H9 (cell line): Measurements from ENCODE around the gene HAGHL. TPM values are rescaled to one million over a fixed set of nuclear protein-coding genes. Genes with fewer than 3 reads are reported as not detected.

ENCODE experiments used
- DNase-seq: peaks from one replicate; pipeline ENCODE4 v3.0.0-alpha.2; 2017
- H2AFZ ChIP-seq: one replicate; pipeline ENCODE4 v1.6.1; 2013; ENCODE audit warnings: mild to moderate bottlenecking, low read length, control low read depth, moderate library complexity
- H2AK5ac ChIP-seq: 2 replicates; pipeline ENCODE4 v1.6.1; 2013; ENCODE audit warnings: low read length, control low read depth, mixed read lengths; ENCODE audit not compliant: insufficient read length
- H2BK120ac ChIP-seq: one replicate; pipeline ENCODE4 v1.6.1; 2013; ENCODE audit warnings: low read depth, mild to moderate bottlenecking, low read length, control low read depth, inconsistent platforms; ENCODE audit not compliant: poor library complexity, severe bottlenecking
- H2BK12ac ChIP-seq: 2 replicates; pipeline ENCODE4 v1.6.1; 2013; ENCODE audit warnings: low read length, control low read depth, mixed read lengths, low read depth; ENCODE audit not compliant: insufficient read length
- H2BK15ac ChIP-seq: 2 replicates; pipeline ENCODE4 v1.6.1; 2013; ENCODE audit warnings: low read depth, low read length, control low read depth
- H2BK20ac ChIP-seq: one replicate; pipeline ENCODE4 v1.6.1; 2013; ENCODE audit warnings: low read depth, mild to moderate bottlenecking, low read length, control low read depth, inconsistent platforms; ENCODE audit not compliant: poor library complexity, severe bottlenecking
- H2BK5ac ChIP-seq: 2 replicates; pipeline ENCODE4 v1.6.1; 2013; ENCODE audit warnings: low read length, control low read depth, mixed read lengths; ENCODE audit not compliant: insufficient read length
- H3K14ac ChIP-seq: 2 replicates; pipeline ENCODE4 v1.6.1; 2013; ENCODE audit warnings: low read length, control low read depth; ENCODE audit not compliant: insufficient read depth
- H3K18ac ChIP-seq: 2 replicates; pipeline ENCODE4 v1.6.1; 2013; ENCODE audit warnings: low read depth, mild to moderate bottlenecking, mixed read lengths, low read length, control low read depth; ENCODE audit not compliant: insufficient read length
- H3K23ac ChIP-seq: 2 replicates; pipeline ENCODE4 v1.6.1; 2013; ENCODE audit warnings: low read length, control low read depth, mixed read lengths, low read depth; ENCODE audit not compliant: insufficient read length
- H3K23me2 ChIP-seq: 2 replicates; pipeline ENCODE4 v1.6.1; 2013; ENCODE audit warnings: low read depth, mild to moderate bottlenecking, mixed read lengths, low read length, control low read depth; ENCODE audit not compliant: insufficient read length, poor library complexity, severe bottlenecking
- H3K27ac ChIP-seq: 2 replicates; pipeline ENCODE4 v1.5.1; 2013; ENCODE audit warnings: low read length, control low read depth, mixed read lengths, low read depth; ENCODE audit not compliant: insufficient read length
- H3K27me3 ChIP-seq: 2 replicates; pipeline ENCODE4 v1.6.1; 2013; ENCODE audit warnings: low read length, control low read depth, inconsistent platforms; ENCODE audit not compliant: insufficient read depth
- H3K4ac ChIP-seq: 2 replicates; pipeline ENCODE4 v1.6.1; 2013; ENCODE audit warnings: low read depth, mild to moderate bottlenecking, control low read depth, inconsistent platforms, low read length, moderate library complexity
- H3K4me1 ChIP-seq: 2 replicates; pipeline ENCODE4 v1.6.1; 2013; ENCODE audit warnings: low read length, control low read depth, inconsistent platforms; ENCODE audit not compliant: insufficient read depth
- H3K4me2 ChIP-seq: 2 replicates; pipeline ENCODE4 v1.6.1; 2013; ENCODE audit warnings: low read length, control low read depth, mixed read lengths; ENCODE audit not compliant: insufficient read length, insufficient read depth
- H3K56ac ChIP-seq: 2 replicates; pipeline ENCODE4 v1.6.1; 2013; ENCODE audit warnings: low read depth, mild to moderate bottlenecking, mixed read lengths, low read length, control low read depth; ENCODE audit not compliant: insufficient read length
- H3K79me1 ChIP-seq: 2 replicates; pipeline ENCODE4 v1.6.1; 2013; ENCODE audit warnings: low read depth, mild to moderate bottlenecking, moderate library complexity, low read length, control low read depth, inconsistent platforms; ENCODE audit not compliant: insufficient read depth, poor library complexity, severe bottlenecking
- H3K79me2 ChIP-seq: 2 replicates; pipeline ENCODE4 v1.6.1; 2013; ENCODE audit warnings: low read length, control low read depth, inconsistent platforms; ENCODE audit not compliant: insufficient read depth
- H3K9ac ChIP-seq: 2 replicates; pipeline ENCODE4 v1.6.1; 2013; ENCODE audit warnings: low read length, control low read depth, mixed read lengths; ENCODE audit not compliant: insufficient read length; ENCODE audit errors: extremely low read depth
- H3K9me3 ChIP-seq: one replicate; pipeline ENCODE4 v1.6.1; 2013; ENCODE audit warnings: low read depth, low read length, inconsistent platforms; ENCODE audit not compliant: control insufficient read depth
- H3T11ph ChIP-seq: one replicate; pipeline ENCODE4 v1.6.1; 2013; ENCODE audit warnings: mild to moderate bottlenecking, low read length, control low read depth, inconsistent platforms
- H4K20me1 ChIP-seq: one replicate; pipeline ENCODE4 v1.6.1; 2013; ENCODE audit not compliant: control insufficient read depth, insufficient read length, insufficient read depth
- H4K5ac ChIP-seq: 2 replicates; pipeline ENCODE4 v1.6.1; 2013; ENCODE audit warnings: low read depth, mild to moderate bottlenecking, mixed read lengths, low read length, control low read depth; ENCODE audit not compliant: insufficient read length
- H4K8ac ChIP-seq: replicated peaks from 2 replicates; pipeline ENCODE4 v1.6.1; 2013; ENCODE audit warnings: low read length, control low read depth, mixed read lengths, low read depth; ENCODE audit not compliant: insufficient read length
- H4K91ac ChIP-seq: 2 replicates; pipeline ENCODE4 v1.6.1; 2013; ENCODE audit warnings: low read depth, mild to moderate bottlenecking, moderate library complexity, mixed read lengths, low read length, control low read depth; ENCODE audit not compliant: insufficient read length
- H3K27ac Mint-ChIP-seq, 3 experiments: 2 replicates in 2 of 3; 3 replicates in 1 of 3; pipeline ENCODE4 v1.8.0; 2020 to 2021; ENCODE audit warnings: mixed read lengths in 3 of 3, mild to moderate bottlenecking in 1 of 3, moderate library complexity in 1 of 3
- H3K27me3 Mint-ChIP-seq: 2 replicates; pipeline ENCODE4 v1.8.0; 2021; ENCODE audit warnings: low read depth, mild to moderate bottlenecking, moderate library complexity, mixed read lengths
- H3K36me3 Mint-ChIP-seq, 3 experiments: 2 replicates in 2 of 3; 3 replicates in 1 of 3; pipeline ENCODE4 v1.8.0; 2020 to 2021; ENCODE audit warnings: low read depth in 3 of 3, mixed read lengths in 3 of 3; ENCODE audit not compliant: insufficient read depth in 1 of 3
- H3K4me1 Mint-ChIP-seq, 2 experiments: 2 replicates each; pipeline ENCODE4 v1.8.0; 2020; ENCODE audit warnings: mixed read lengths in 2 of 2
- H3K4me3 Mint-ChIP-seq, 2 experiments: 2 replicates in 1 of 2; 3 replicates in 1 of 2; pipeline ENCODE4 v1.8.0; 2020 to 2021; ENCODE audit warnings: mild to moderate bottlenecking in 2 of 2, mixed read lengths in 2 of 2, moderate library complexity in 1 of 2
- H3K9me3 Mint-ChIP-seq, 2 experiments: 2 replicates in 1 of 2; 3 replicates in 1 of 2; pipeline ENCODE4 v1.8.0; 2020; ENCODE audit warnings: mild to moderate bottlenecking in 2 of 2, mixed read lengths in 2 of 2, moderate library complexity in 1 of 2
- WGBS: extraction: QIAGEN DNeasy Blood & Tissue Kit; methylation state at CpG from one replicate; pipeline ENCODE4 v1.1.7; 2013; ENCODE audit warnings: missing lambda C conversion rate, low lambda C conversion rate, mixed read lengths; ENCODE audit not compliant: insufficient read length; ENCODE audit errors: extremely low coverage; 5-methylcytosine and 5-hydroxymethylcytosine counted together
- total RNA-seq: library from RNA; stranded (reverse); gene quantifications from 2 replicates; pipeline ENCODE4 v1.2.1, GENCODE V29; 2021
- TF ChIP-seq, protein P1 (sequence below): fragments of 200-600 bp; sonication (generic); conservative IDR thresholded peaks from 3 replicates; pipeline ENCODE4 v1.8.0; 2021; ENCODE audit warnings: antibody characterized with exemption, mild to moderate bottlenecking

Gene HAGHL
- total RNA-seq, 1 experiment from 2014 or later, result 25.2 TPM

DNA sequence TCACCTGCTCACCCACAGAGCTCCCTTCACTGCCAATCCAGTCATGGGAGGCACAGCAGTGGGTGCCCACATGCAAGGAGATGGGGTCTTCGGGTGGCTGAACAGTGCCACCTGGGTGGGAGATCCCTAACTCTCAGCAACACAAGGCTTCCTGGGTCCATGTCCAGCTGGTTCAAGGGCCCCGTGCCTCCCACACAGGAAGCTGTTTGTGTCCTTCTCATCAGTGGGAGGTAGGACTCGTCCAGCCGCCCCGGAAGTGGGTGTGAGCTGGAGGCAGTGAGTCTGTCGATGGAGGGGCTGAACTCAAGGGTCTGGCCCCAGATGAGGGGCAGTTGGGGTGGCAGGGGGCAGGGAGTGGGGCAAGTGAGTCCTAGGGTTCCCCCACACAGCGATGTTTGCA is 22.9 kb upstream of the HAGHL start:
- no peak overlapping the region; a peak in 1 of 5 replicates for H3K4me3 Mint-ChIP-seq
- Histone ChIP-seq H4K5ac (no peak overlapping the region), H3K4me1 (no peaks in the 10 kb centered on the region), H4K8ac (no peak overlapping the region), H2AK5ac (no peak overlapping the region), H3K79me1 (no peaks in the 10 kb centered on the region), H3K18ac (no peak overlapping the region), H3K9me3 (no peaks in the 10 kb centered on the region), H3K9ac (no peak overlapping the region), H3K14ac (no peak overlapping the region), H2BK20ac (no peak overlapping the region), H2BK12ac (no peak overlapping the region), H2BK120ac (no peak overlapping the region), H3K4me2 (no peak overlapping the region), H3K79me2 (no peaks in the 10 kb centered on the region), H3T11ph (no peak overlapping the region), H3K27ac (no peak overlapping the region), H3K23me2 (peaks cover 4% of the 10 kb centered on the region), H4K91ac (no peak overlapping the region), H4K20me1 (no peaks in the 10 kb centered on the region), H2BK15ac (no peak overlapping the region), H2AFZ (no peak overlapping the region), H3K56ac (no peak overlapping the region), H3K27me3 (peaks cover 59% of the 10 kb centered on the region), H2BK5ac (no peak overlapping the region), H3K23ac (no peak overlapping the region), H3K4ac (no peak overlapping the region)
- TF ChIP-seq, protein P1, sequence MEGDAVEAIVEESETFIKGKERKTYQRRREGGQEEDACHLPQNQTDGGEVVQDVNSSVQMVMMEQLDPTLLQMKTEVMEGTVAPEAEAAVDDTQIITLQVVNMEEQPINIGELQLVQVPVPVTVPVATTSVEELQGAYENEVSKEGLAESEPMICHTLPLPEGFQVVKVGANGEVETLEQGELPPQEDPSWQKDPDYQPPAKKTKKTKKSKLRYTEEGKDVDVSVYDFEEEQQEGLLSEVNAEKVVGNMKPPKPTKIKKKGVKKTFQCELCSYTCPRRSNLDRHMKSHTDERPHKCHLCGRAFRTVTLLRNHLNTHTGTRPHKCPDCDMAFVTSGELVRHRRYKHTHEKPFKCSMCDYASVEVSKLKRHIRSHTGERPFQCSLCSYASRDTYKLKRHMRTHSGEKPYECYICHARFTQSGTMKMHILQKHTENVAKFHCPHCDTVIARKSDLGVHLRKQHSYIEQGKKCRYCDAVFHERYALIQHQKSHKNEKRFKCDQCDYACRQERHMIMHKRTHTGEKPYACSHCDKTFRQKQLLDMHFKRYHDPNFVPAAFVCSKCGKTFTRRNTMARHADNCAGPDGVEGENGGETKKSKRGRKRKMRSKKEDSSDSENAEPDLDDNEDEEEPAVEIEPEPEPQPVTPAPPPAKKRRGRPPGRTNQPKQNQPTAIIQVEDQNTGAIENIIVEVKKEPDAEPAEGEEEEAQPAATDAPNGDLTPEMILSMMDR, result no peak
- whole genome bisulfite sequencing, result no CpG with 5 or more reads among the region's 7 CpGs
- peaks cover 0 to 3% (median 0%) of the 10 kb centered on the region in 3 experiments; a peak in 2 of 7 replicates for H3K36me3 Mint-ChIP-seq
- no peak overlapping the region for H3K27ac Mint-ChIP-seq
- DNase-seq, result no peak
- H3K9me3 Mint-ChIP-seq, result peaks cover 0 to 2% of the 10 kb centered on the region in 2 experiments; a peak in 1 of 5 replicates
- H3K4me1 Mint-ChIP-seq, result peaks cover 0 to 7% of the 10 kb centered on the region in 2 experiments; a peak in 1 of 4 replicates
- H3K27me3 Mint-ChIP-seq, result peaks cover 88% of the 10 kb centered on the region
